GM20000 (cell line): ENCODE results near the gene CREBBP.

Experiments
- DNase-seq: peaks from one replicate; pipeline ENCODE4 v3.0.0; 2012; ENCODE audit warnings: low spot score
- CTCF ChIP-seq: IDR thresholded peaks from 2 replicates; pipeline ENCODE4 v1.5.1; 2012; ENCODE audit warnings: mild to moderate bottlenecking, control low read depth; ENCODE audit errors: extremely low read depth, missing control alignments

Gene CREBBP

DNA sequence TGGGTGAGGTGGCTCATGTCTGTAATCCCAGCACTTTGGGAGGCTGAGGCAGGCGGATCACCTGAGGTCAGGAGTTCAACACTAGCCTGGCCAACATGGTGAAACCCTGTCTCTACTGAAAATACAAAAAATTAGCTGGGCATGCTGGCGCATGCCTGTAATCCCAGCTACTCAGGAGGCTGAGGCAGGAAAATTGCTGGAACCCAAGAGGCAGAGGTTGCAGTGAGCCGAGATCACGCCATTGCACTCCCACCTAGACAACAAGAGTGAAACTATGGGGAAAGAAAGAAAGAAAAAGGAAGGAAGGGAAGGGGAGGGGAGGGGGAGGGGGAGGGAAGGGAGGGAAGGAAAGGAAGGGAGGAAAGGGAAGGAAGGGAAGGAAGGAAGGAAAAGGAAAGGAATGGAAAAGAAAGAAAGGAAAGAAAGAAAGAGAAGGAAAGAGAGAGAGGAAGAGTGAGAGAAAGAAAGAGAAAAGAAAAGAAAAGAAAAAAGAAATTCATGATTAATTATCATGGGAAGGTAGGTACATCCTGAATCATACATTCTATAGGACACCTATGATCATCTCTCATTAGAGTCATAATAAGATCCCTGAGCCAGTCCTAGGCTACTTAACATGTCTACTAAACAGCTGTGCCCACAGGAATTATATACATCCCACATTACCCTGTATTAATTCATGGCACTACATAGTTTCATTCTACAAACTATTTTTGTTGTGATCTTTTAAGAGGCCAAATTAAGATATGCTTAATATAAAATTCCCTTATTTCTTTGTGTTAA lies 40.9 kb downstream of the CREBBP start:
- TF ChIP-seq CTCF: no peak
- no peak for DNase-seq

DNA sequence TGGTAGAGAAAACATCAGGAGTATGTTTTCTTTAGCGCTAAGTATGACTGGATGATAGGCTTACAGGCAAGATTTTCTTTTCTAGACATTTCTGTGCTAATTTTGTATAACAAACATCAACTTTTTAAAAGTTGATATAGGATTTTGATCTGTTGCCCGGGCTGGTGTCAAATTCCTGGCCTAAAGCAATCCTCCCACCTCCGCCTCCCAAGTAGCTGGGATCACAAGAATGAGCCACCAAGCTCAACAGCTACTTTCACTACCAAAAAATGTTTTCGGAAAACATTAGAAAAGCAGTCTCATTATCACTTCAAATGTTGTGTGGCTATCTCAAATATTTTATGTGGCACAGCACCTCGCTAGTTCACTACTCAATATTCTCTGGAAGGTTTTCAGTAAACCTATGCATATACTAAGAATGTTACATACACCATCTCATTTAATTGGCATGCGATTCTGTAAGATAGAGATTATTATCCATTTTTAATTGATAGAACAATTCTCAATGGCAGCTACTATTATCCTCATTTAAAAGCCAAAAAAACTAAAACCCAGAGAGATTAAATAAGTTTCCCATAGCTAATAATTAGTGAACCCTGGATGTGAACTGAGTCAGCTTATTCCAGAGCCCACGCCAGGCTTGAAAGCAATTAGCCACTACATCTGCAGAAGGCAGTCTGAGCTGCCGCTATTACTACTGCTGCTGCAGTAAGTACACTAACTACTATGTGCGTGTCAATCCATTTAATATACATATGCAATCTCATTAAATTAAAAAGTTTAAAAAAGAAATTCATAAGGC lies 41.7 kb downstream of the CREBBP start:
- DNase-seq: no peak
- no peak for TF ChIP-seq CTCF

DNA sequence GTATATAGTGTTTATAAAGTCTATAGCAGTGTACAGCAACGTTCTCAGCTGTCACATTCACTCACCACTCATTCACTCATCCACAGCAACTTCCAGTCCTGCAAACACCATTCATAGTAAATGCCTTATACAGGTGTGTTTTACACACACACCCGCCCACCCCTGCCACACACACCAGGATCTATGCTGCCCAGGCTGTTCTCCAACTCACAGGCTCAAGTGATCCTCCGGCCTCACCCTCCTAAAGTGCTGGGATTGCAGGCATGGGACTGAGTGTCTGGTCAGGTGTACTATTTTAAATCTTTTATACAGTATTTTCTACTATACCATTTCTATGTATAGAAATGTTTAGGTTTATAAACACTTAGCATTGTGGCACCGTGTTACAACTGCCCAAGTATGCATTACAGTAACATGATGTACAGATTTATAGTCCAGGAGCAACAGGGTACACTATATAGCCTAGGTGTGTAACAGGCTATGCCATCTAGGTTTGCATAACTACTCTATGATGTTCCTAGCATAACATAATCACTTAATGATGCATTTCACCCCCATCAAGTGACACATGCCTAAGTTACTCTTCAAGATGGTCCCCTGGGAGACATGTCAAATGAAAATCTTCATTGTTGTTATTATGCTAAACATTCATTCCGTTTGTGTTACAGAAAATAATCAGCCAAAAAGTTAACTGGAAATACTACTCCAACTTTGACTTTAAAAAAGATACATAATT lies 42.5 kb downstream of the CREBBP start:
- no peak for DNase-seq
- no peak for TF ChIP-seq CTCF

DNA sequence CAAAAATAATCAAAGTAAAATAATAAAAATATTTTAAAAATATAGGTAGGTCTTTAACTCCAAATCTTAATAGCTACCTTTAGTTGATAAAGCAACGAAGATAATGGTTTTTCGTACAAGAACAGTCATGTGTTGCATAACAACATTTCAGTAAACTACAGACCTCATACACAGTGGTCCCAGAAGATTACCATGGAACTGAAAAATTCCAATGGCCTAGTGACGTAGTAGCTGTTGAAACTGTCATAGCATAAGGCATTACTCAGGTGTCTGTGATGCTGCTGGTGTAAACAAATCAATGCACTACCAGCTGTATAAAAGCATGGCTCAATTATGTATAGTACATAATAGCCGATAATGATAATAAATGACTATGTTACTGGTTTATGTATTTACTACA lies 43.9 kb downstream of the CREBBP start:
- no peak for DNase-seq
- no peak for TF ChIP-seq CTCF

DNA sequence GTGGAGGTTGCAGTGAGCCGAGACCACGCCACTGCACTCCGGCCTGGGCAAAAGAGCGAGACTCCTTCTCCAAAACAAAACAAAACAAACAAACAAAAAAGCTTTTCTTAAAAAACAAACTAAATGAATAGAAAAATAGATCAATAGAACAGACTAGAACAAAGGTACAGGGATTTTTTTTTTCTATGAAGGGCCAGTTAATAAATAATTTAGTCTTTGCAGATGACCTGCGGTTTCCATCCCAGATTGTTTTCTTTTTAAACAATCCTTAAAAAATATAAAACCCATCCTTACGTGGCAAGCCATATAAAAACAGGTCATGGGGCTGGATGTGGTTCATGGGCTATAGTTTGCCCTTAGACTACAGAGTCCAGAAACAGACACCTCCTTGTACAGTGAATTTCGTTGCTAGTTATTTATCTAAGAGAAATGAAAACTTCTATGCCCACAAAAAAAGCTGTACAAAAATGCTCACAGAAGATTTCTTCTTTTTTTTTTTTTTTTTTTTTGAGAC lies 45.4 kb downstream of the CREBBP start:
- no peak for TF ChIP-seq CTCF
- no peak for DNase-seq

GRCh38 chr16:3832668-3833067 lies 47.8 kb downstream of the CREBBP start:
- DNase-seq: no peak
- no peak for TF ChIP-seq CTCF

DNA sequence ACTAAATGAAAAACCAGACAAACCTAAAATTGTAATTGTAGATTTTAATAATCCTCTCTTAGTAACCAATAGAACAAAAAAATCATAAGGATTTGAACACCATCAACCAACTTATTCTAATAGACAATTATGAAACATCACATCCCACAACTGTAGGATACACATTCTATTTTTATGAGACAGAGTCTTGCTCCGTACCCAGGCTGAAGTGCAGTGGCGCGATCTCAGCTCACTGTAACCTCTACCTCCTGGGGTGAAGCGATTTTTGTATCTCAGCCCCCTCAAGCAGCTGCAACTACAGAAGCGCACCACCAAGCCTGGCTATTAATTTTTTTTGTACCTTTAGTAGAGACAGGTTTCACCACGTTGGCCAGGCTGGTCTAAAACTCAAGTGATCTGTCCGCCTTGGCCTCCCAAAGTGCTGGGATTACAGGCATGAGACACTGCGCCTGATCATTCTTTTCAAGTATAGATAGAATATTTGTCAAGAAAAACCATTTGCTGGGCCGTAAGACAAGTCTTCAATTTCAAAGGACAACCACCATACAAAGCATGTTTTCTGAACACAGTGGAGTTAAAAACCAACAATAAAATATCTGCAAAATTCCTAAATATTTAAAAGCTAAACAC lies 49.8 kb downstream of the CREBBP start:
- no peak for DNase-seq

More for the DNA sequence above, 49.8 kb downstream of the CREBBP start:
- no peak for TF ChIP-seq CTCF
